NB4 (cell line): ENCODE data around the gene ATP1A3.

Experiments used
- DNase-seq: peaks from one replicate; pipeline ENCODE4 v3.0.0; 2010; ENCODE audit warnings: low read depth
- H3K4me3 ChIP-seq: one replicate; pipeline ENCODE4 v1.5.1; 2011; ENCODE audit warnings: mild to moderate bottlenecking, low read depth, low read length, moderate library complexity
- MAX ChIP-seq: IDR thresholded peaks from 2 replicates; pipeline ENCODE4 v1.6.1; 2011; ENCODE audit warnings: low read depth, low read length
- MYC ChIP-seq: IDR thresholded peaks from 2 replicates; pipeline ENCODE4 v1.6.1; 2011; ENCODE audit warnings: low read depth, low read length
- POLR2A ChIP-seq: IDR thresholded peaks from 2 replicates; pipeline ENCODE4 v1.6.1; 2011; ENCODE audit warnings: mild to moderate bottlenecking; ENCODE audit not compliant: insufficient read length; ENCODE audit errors: extremely low read depth
- TF ChIP-seq, protein P1 (sequence below): IDR thresholded peaks from one replicate; pipeline ENCODE4 v1.5.1; 2012; ENCODE audit warnings: low read depth, low read length

Gene ATP1A3

DNA sequence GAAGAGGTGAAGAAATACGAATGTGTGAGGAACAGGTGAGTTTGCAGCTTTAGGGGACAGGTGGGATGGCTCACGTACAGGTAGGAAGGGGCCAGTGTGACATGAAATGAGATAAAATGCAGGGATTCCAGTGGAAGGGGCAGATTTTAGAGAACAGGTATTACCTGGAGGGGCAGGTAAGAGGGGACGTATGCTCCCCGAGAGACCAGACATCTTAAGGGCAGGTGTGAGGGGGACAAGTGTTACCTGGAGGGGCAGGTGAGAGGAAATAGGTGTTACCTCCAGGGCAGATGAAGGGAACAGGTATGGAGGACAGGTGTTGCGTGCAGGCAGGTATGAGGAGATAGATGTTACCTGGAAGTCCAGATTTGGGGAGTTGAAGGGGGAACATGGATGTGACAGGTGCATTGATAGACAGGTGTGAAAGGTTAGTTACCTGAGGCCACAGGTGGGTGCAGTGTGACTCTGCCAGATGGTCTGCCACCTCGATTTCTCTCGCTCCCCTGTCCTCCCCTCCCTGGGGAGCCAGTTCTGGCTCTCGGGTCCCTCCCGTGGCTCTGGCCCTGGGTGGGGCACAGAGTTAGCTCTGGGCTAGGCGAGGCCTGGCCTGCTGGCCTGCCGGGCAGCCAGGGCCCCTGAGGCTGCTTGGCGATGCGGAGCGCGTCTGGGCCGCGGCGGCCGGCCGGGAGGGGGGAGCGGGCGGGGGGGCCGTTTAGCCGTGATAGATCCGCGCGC is 67.8 kb downstream of the ATP1A3 start:
- no peak overlapping the region for H3K4me3 ChIP-seq
- TF ChIP-seq MAX (no peak), MYC (no peak), POLR2A (no peak)
- TF ChIP-seq, protein P1, sequence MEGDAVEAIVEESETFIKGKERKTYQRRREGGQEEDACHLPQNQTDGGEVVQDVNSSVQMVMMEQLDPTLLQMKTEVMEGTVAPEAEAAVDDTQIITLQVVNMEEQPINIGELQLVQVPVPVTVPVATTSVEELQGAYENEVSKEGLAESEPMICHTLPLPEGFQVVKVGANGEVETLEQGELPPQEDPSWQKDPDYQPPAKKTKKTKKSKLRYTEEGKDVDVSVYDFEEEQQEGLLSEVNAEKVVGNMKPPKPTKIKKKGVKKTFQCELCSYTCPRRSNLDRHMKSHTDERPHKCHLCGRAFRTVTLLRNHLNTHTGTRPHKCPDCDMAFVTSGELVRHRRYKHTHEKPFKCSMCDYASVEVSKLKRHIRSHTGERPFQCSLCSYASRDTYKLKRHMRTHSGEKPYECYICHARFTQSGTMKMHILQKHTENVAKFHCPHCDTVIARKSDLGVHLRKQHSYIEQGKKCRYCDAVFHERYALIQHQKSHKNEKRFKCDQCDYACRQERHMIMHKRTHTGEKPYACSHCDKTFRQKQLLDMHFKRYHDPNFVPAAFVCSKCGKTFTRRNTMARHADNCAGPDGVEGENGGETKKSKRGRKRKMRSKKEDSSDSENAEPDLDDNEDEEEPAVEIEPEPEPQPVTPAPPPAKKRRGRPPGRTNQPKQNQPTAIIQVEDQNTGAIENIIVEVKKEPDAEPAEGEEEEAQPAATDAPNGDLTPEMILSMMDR: no peak
- no peak for DNase-seq

DNA sequence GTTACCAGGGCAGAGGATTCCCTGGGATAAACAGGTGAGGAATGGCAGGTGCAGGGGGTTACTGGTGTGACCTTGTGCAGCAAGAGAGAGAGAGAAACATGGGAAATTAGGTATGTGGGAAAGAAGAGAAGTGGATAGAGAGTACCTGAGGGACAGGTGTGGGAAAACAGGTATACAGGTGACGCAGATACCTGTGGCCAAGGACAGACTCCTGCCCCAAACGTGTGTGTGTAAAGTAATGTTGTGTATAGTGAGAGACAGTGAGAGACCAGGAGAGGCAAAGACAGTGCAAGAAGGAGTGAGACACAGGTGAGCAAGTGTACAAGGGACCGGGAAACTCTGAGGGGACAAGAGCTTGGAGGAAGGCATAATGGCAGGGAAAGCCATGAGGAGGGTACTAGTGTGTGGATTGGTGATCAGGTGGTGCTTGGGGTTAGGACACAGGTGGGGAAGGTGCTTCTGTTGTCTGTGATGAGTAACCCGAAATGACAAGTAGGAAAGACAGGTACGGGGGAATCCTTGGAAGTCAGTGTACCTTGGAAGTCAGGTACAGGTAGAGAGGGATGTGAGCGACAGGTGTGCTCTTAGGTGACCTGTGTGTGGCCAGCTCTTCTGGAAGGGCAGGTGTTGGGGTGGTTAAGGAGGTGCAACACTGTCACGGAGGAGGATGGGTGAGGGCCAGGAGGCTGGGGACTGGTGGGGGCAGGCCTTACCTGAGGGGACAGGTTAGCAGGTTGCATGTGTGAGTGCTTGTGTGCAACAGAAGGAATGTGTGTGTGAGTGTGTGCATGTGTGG is 68.6 kb downstream of the ATP1A3 start:
- DNase-seq: no peak
- no peak overlapping the region for H3K4me3 ChIP-seq
- TF ChIP-seq POLR2A (no peak), MYC (no peak), MAX (no peak)
- TF ChIP-seq, protein P1: no peak

GRCh38 chr19:41924151-41925145 is 69.6 kb downstream of the ATP1A3 start:
- TF ChIP-seq MYC (no peak), POLR2A (no peak), MAX (no peak)
- TF ChIP-seq, protein P1: no peak
- DNase-seq: no peak
- no peak overlapping the region for H3K4me3 ChIP-seq

GRCh38 chr19:41923045-41923788 is 70.8 kb downstream of the ATP1A3 start:
- TF ChIP-seq, protein P1: no peak
- no peak for TF ChIP-seq POLR2A
- no peak for DNase-seq
- no peak overlapping the region for H3K4me3 ChIP-seq

- DNase-seq: no peak
- H3K4me3 ChIP-seq: no peak overlapping the region
- TF ChIP-seq MAX (no peak), MYC (no peak), POLR2A (no peak)
- TF ChIP-seq, protein P1: no peak
These were observed 71.4 kb downstream of the ATP1A3 start for GRCh38 chr19:41922585-41922984.
